NOMO-1 (cell line): ENCODE data around the gene MYH7.
A peak's percentile ranks its signal among the peaks of the same experiment; 100 is the strongest.
"Not testable (repeated sequence)": the region's sequence is repeated elsewhere in the genome, so short reads cannot be mapped to it uniquely, and the experiment has no call there.

Experiments
- DNase-seq, 2 experiments: peaks; one replicate each; lab custom pipeline; 2025; ENCODE audit not compliant: unreplicated experiment in 2 of 2; lab: John Stamatoyannopoulos, UW

MYH7 gene

GRCh38 chr14:23389396-23389795 lies 46.1 kb downstream of the MYH7 start:
- no peak for DNase-seq

GRCh38 chr14:23388996-23389395 lies 46.5 kb downstream of the MYH7 start:
- no peak for DNase-seq

GRCh38 chr14:23387916-23388882 lies 47.3 kb downstream of the MYH7 start:
- DNase-seq = no peak

- no peak for DNase-seq
Observed at GRCh38 chr14:23386999-23387398, 48.5 kb downstream of the MYH7 start.

GRCh38 chr14:23386266-23386657 lies 49.2 kb downstream of the MYH7 start:
- DNase-seq = not testable (repeated sequence)

- no peak for DNase-seq
Observed at GRCh38 chr14:23385642-23386265, 49.7 kb downstream of the MYH7 start.

GRCh38 chr14:23385244-23385641 lies 50.2 kb downstream of the MYH7 start:
- no peak for DNase-seq

- DNase-seq = no peak
Observed at GRCh38 chr14:23384364-23385080, 50.9 kb downstream of the MYH7 start.

GRCh38 chr14:23382731-23383440 lies 52.6 kb downstream of the MYH7 start:
- no peak for DNase-seq

GRCh38 chr14:23382276-23382675 lies 53.2 kb downstream of the MYH7 start:
- no peak for DNase-seq

- peak in 1 of 2 experiments; percentile 47 for DNase-seq
Observed at GRCh38 chr14:23381871-23382270, 53.6 kb downstream of the MYH7 start.

GRCh38 chr14:23380976-23381375 lies 54.5 kb downstream of the MYH7 start:
- DNase-seq = no peak

GRCh38 chr14:23380197-23380914 lies 55.1 kb downstream of the MYH7 start:
- DNase-seq = no peak

- DNase-seq = peak; percentile 24 to 27
Observed at GRCh38 chr14:23379366-23380196, 55.9 kb downstream of the MYH7 start.

- no peak for DNase-seq
Observed at GRCh38 chr14:23378612-23379220, 56.7 kb downstream of the MYH7 start.

- DNase-seq = no peak
Observed at GRCh38 chr14:23377573-23378563, 57.6 kb downstream of the MYH7 start.

- DNase-seq = no peak
Observed at GRCh38 chr14:23377198-23377550, 58.3 kb downstream of the MYH7 start.
